SK-N-SH treated with all-trans-retinoic acid at 6 μM for 48 hours (cell line): ENCODE measurements around the gene RNF133.

ENCODE experiments used
- ATAC-seq: fragments of 200-7000 bp; cut with Tn5 transposase; 3 replicates; pipeline ENCODE4 v1.9.1; 2020; ENCODE audit warnings: mild to moderate bottlenecking, moderate library complexity
- ARNTL ChIP-seq: fragments of 450-650 bp; formaldehyde crosslinking; IDR thresholded peaks from 2 replicates; pipeline ENCODE4 v1.5.0; 2020; ENCODE audit warnings: low read depth, mild to moderate bottlenecking, moderate library complexity, borderline replicate concordance
- BACH2 ChIP-seq: fragments of 250-450 bp; sonication (Bioruptor Pico); IDR thresholded peaks from 2 replicates; pipeline ENCODE4 v1.9.0; 2021; ENCODE audit warnings: mild to moderate bottlenecking, borderline replicate concordance
- CREB5 ChIP-seq: fragments of 250-450 bp; sonication (Bioruptor Pico); IDR thresholded peaks from 2 replicates; pipeline ENCODE4 v1.5.1; 2020; ENCODE audit warnings: low read depth, mild to moderate bottlenecking, moderate library complexity
- CSDC2 ChIP-seq: fragments of 250-450 bp; sonication (Bioruptor Pico); IDR thresholded peaks from 2 replicates; pipeline ENCODE4 v1.5.0; 2020; ENCODE audit warnings: mild to moderate bottlenecking, moderate library complexity
- ESRRG ChIP-seq: fragments of 250-450 bp; sonication (Bioruptor Pico); IDR thresholded peaks from 2 replicates; pipeline ENCODE4 v1.6.1; 2021; ENCODE audit warnings: mild to moderate bottlenecking
- GLIS3 ChIP-seq: fragments of 250-450 bp; sonication (Bioruptor Pico); IDR thresholded peaks from 2 replicates; pipeline ENCODE4 v1.5.0; 2020; ENCODE audit warnings: mild to moderate bottlenecking, moderate library complexity
- PATZ1 ChIP-seq: fragments of 250-450 bp; sonication (Bioruptor Pico); IDR thresholded peaks from 2 replicates; pipeline ENCODE4 v1.8.0; 2020; ENCODE audit warnings: mild to moderate bottlenecking, moderate library complexity, borderline replicate concordance
- PPARA ChIP-seq: fragments of 250-450 bp; sonication (Bioruptor Pico); IDR thresholded peaks from 2 replicates; pipeline ENCODE4 v1.5.0; 2020; ENCODE audit warnings: mild to moderate bottlenecking, borderline replicate concordance
- RARB ChIP-seq: fragments of 250-450 bp; sonication (Bioruptor Pico); IDR thresholded peaks from 2 replicates; pipeline ENCODE4 v1.8.0; 2021; ENCODE audit warnings: mild to moderate bottlenecking, moderate library complexity
- SNAI2 ChIP-seq: fragments of 250-450 bp; sonication (Bioruptor Pico); IDR thresholded peaks from 2 replicates; pipeline ENCODE4 v1.5.0; 2020; ENCODE audit warnings: mild to moderate bottlenecking, moderate library complexity
- TCF4 ChIP-seq: fragments of 250-450 bp; sonication (Bioruptor Pico); IDR thresholded peaks from 2 replicates; pipeline ENCODE4 v1.8.0; 2021; ENCODE audit warnings: mild to moderate bottlenecking, moderate library complexity, borderline replicate concordance
- TOX ChIP-seq: fragments of 250-450 bp; sonication (Bioruptor Pico); IDR thresholded peaks from 2 replicates; pipeline ENCODE4 v1.8.0; 2021; ENCODE audit warnings: mild to moderate bottlenecking, moderate library complexity, borderline replicate concordance
- ZC3H10 ChIP-seq: fragments of 250-450 bp; sonication (Bioruptor Pico); IDR thresholded peaks from 2 replicates; pipeline ENCODE4 v1.5.1; 2021; ENCODE audit warnings: mild to moderate bottlenecking, moderate library complexity
- ZFP3 ChIP-seq: fragments of 250-450 bp; sonication (Bioruptor Pico); IDR thresholded peaks from 2 replicates; pipeline ENCODE4 v1.5.0; 2020; ENCODE audit warnings: mild to moderate bottlenecking, moderate library complexity
- ZNF565 ChIP-seq: fragments of 450-650 bp; formaldehyde crosslinking; conservative IDR thresholded peaks from 2 replicates; pipeline ENCODE4 v1.5.0; 2020; ENCODE audit warnings: low read depth, mild to moderate bottlenecking, moderate library complexity
- ZNF70 ChIP-seq: fragments of 450-650 bp; formaldehyde crosslinking; IDR thresholded peaks from 2 replicates; pipeline ENCODE4 v1.5.0; 2020; ENCODE audit warnings: mild to moderate bottlenecking, moderate library complexity
- ZNF8 ChIP-seq: fragments of 450-650 bp; formaldehyde crosslinking; IDR thresholded peaks from 2 replicates; pipeline ENCODE4 v1.5.0; 2020; ENCODE audit warnings: mild to moderate bottlenecking, moderate library complexity
- TF ChIP-seq, protein P1 (sequence below): fragments of 250-450 bp; sonication (Bioruptor Pico); IDR thresholded peaks from 2 replicates; pipeline ENCODE4 v1.5.1; 2021; ENCODE audit warnings: mild to moderate bottlenecking, moderate library complexity
- TF ChIP-seq, protein P2 (sequence below): fragments of 250-450 bp; sonication (Bioruptor Pico); IDR thresholded peaks from 2 replicates; pipeline ENCODE4 v1.8.0; 2021; ENCODE audit warnings: low read depth, mild to moderate bottlenecking, moderate library complexity, borderline replicate concordance

RNF133 gene

GRCh38 chr7:122674502-122674901 lies 24.4 kb downstream of the RNF133 start (continued):
- no peak for TF ChIP-seq PATZ1
- no peak for TF ChIP-seq TCF4 (CRISPR knock-in tag)
- TF ChIP-seq BACH2 (CRISPR knock-in tag): no peak
- no peak for TF ChIP-seq CSDC2 (CRISPR knock-in tag)

GRCh38 chr7:122673951-122674350 lies 25.0 kb downstream of the RNF133 start:
- no peak for TF ChIP-seq SNAI2 (CRISPR knock-in tag)
- TF ChIP-seq CSDC2 (CRISPR knock-in tag): no peak
- no peak for TF ChIP-seq ARNTL
- no peak for TF ChIP-seq CREB5 (CRISPR knock-in tag)
- TF ChIP-seq RARB (CRISPR knock-in tag): no peak
- no peak for ATAC-seq

DNA sequence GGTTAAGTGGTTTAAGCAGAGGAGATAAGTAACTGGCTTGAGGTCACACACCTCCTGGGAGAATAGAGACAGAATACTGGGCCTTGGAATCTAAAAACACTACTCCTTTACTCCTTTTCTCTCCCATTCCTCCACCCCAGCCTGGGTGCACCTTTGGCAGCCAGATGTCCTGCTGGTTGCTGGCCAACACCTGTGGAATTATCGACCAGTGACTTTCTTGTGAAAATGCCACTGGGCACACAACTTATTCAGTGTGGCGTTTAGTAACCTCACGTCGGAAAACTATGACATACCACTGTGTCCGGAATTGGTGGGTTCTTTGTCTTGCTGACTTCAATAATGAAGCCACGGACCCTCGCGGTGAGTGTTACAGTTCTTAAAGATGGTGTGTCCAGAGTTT lies 26.4 kb downstream of the RNF133 start:
- no peak for TF ChIP-seq TOX (CRISPR knock-in tag)
- TF ChIP-seq, protein P1, sequence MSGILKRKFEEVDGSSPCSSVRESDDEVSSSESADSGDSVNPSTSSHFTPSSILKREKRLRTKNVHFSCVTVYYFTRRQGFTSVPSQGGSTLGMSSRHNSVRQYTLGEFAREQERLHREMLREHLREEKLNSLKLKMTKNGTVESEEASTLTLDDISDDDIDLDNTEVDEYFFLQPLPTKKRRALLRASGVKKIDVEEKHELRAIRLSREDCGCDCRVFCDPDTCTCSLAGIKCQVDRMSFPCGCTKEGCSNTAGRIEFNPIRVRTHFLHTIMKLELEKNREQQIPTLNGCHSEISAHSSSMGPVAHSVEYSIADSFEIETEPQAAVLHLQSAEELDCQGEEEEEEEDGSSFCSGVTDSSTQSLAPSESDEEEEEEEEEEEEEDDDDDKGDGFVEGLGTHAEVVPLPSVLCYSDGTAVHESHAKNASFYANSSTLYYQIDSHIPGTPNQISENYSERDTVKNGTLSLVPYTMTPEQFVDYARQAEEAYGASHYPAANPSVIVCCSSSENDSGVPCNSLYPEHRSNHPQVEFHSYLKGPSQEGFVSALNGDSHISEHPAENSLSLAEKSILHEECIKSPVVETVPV (CRISPR knock-in tag): no peak
- ATAC-seq: no peak

- TF ChIP-seq ARNTL: no peak
- TF ChIP-seq ZNF8 (CRISPR knock-in tag): no peak
- no peak for TF ChIP-seq CSDC2 (CRISPR knock-in tag)
- no peak for TF ChIP-seq ZC3H10
- TF ChIP-seq BACH2 (CRISPR knock-in tag): no peak
- no peak for TF ChIP-seq PATZ1
- TF ChIP-seq GLIS3 (CRISPR knock-in tag): no peak
- TF ChIP-seq, protein P2, sequence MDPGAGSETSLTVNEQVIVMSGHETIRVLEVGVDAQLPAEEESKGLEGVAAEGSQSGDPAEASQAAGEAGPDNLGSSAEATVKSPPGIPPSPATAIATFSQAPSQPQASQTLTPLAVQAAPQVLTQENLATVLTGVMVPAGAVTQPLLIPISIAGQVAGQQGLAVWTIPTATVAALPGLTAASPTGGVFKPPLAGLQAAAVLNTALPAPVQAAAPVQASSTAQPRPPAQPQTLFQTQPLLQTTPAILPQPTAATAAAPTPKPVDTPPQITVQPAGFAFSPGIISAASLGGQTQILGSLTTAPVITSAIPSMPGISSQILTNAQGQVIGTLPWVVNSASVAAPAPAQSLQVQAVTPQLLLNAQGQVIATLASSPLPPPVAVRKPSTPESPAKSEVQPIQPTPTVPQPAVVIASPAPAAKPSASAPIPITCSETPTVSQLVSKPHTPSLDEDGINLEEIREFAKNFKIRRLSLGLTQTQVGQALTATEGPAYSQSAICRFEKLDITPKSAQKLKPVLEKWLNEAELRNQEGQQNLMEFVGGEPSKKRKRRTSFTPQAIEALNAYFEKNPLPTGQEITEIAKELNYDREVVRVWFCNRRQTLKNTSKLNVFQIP (CRISPR knock-in tag): no peak
- no peak for TF ChIP-seq PPARA (CRISPR knock-in tag)
- TF ChIP-seq CREB5 (CRISPR knock-in tag): no peak
- no peak for TF ChIP-seq RARB (CRISPR knock-in tag)
- no peak for TF ChIP-seq ESRRG (CRISPR knock-in tag)
- TF ChIP-seq TCF4 (CRISPR knock-in tag): no peak
- TF ChIP-seq, protein P1 (CRISPR knock-in tag): no peak
- TF ChIP-seq TOX (CRISPR knock-in tag): no peak
- no peak for TF ChIP-seq ZNF565 (CRISPR knock-in tag)
- no peak for TF ChIP-seq ZFP3 (CRISPR knock-in tag)
- TF ChIP-seq ZNF70 (CRISPR knock-in tag): no peak
- TF ChIP-seq, all 23 proteins: peak for 0
- ATAC-seq: no peak
Measured at GRCh38 chr7:122663733-122664132, 35.2 kb downstream of the RNF133 start.
